GM21825 (cell line): ENCODE measurements around the gene CTU1.
"Not testable (repeated sequence)": the region's sequence is repeated elsewhere in the genome, so short reads cannot be mapped to it uniquely, and the experiment has no call there.

Experiments
- ATAC-seq: cut with Tn5 transposase; IDR thresholded peaks from one replicate; pipeline ENCODE4 v1.9.1; 2021; ENCODE audit warnings: mild to moderate bottlenecking, moderate library complexity; ENCODE audit not compliant: unreplicated experiment

The CTU1 gene

DNA sequence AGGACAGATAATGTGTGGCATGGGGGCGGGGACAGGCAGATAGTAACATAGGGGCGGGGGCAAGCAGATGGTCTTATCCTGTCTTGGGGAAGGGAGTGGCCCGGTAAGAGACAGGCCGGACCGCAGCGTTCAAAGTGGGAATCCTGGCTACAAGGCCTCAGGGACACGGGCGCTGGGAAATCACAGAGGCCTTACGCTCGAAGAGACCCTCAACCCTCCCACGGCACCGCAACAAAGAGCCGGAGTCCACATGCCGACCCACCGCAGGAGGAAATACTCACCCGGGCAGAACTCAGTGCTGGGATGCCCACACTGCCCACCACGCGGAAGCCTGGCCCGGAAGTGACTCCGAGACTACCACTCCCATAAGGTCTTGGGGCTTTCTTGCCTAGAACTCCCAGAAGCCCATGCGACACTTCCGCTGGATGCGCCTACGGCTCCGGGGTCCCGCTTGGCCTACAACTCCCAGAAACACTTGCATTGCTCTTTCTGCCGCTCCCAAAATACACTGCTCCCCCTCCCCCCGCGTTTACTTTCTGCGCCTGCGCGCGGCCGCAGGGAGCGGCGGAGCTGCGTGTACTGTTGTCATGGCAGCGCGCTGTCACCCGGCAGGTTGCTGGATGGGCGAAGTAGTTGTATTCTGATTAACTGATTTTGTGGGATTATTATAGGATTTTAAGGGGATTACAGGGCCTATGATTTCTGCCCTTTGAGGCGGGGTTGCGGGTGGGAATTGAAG, at the start of gene CTU1:
Gene CTU1, minus strand, starts transcription at position 344 of the 739 bp plus-strand sequence. CDS start 3,840 bp downstream, outside the sequence.
- peak; percentile 92 for ATAC-seq

GRCh38 chr19:51157265-51157664, 49.1 kb upstream of the CTU1 start:
- ATAC-seq: no peak

GRCh38 chr19:51156710-51157109, 48.5 kb upstream of the CTU1 start:
- ATAC-seq: no peak

GRCh38 chr19:51150627-51151026, 42.4 kb upstream of the CTU1 start:
- ATAC-seq: no peak

GRCh38 chr19:51148580-51148979, 40.4 kb upstream of the CTU1 start:
- no peak for ATAC-seq

- ATAC-seq: no peak
These were observed 39.5 kb upstream of the CTU1 start for GRCh38 chr19:51147663-51148062.

GRCh38 chr19:51146751-51147150, 38.5 kb upstream of the CTU1 start:
- ATAC-seq: no peak

DNA sequence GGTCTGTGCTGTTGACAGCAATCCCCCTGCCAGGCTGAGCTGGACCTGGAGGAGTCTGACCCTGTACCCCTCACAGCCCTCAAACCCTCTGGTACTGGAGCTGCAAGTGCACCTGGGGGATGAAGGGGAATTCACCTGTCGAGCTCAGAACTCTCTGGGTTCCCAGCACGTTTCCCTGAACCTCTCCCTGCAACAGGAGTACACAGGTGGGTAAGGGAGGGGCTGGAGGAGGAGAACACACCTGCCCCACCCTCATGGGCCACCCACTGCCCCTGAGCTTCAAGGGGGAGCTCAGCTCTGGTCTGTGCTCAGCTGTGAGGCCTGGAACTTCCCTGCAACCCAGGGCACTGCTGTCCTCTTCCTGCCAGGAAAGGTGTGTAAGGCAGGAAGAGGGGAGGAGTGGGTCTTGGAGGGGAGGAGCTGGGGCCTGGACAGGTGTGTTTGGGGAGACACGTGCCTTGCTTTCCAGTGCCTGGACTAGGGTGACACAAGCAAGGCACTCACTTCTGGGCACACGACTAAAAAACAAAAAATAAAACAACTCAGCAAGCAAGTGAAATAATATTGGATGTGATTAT, 37.8 kb upstream of the CTU1 start:
- ATAC-seq: no peak

DNA sequence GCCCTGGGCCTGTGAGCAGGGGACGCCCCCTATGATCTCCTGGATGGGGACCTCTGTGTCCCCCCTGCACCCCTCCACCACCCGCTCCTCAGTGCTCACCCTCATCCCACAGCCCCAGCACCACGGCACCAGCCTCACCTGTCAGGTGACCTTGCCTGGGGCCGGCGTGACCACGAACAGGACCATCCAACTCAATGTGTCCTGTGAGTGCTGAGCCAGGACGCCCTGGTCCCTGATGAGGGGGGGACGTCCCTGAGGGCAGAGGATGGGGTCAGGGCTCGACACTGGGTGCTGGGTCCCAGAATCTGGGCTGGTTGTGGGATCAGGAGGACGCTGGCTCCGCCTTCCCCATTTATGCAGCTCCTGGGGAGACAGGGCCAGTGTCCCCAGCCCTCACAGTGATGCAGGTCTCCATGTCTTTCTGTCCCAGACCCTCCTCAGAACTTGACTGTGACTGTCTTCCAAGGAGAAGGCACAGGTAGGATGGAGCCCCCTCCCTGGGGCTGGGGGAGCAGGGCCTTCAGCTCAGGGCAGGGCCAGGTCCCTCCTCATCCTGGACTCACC, 36.4 kb upstream of the CTU1 start:
- ATAC-seq: no peak

DNA sequence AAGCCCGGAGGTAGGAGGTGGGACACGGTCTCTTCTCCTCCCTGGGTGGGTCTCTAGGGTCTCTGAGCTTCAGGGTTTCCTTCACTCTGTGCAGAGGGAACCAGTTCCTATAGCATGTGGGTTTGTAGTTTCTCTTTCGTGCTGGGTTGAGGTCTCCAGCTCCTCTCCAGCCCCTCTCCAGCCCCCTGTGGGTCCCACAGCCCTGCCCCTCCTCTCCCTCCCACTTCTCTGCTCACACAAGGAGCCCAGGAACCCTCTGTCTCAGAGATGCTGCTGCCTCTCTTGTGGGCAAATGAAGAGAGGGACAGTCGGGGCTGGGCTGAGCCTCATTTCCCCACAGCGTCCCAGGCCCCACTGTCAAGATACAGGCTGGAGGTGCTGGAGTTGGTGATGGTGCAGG, 35.3 kb upstream of the CTU1 start:
- no peak for ATAC-seq

DNA sequence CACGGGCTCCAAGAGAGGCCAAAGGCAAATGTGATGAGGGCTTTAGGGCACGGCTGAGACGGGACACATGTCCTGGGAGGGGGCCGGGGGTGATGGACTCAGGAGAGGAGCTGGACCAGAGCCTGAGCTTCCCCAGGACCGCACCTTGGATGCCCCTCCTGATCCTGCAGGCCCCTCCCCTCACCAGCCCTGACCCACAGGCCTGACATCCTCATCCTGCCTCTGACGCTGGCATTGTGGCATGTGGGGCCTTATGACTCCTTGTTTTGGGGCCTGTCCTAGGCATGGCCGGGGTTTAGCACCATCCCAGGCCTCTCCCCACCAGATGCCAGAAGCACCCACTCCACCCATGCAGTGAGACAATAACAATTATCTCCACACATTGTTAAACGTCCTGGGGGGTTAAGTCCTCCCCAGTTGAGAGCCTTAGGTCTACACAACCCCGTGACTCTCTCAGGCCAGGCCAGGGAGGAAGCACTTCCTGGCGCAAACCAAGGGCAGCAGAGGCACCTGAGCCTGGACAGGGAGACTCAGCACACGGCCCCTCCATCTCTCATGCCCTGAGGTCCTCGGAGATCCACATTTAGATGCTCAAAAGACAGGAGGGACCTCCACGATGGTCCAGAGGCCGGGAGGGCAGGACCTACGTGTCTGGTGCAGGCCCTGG, 34.7 kb upstream of the CTU1 start:
- ATAC-seq: not testable (repeated sequence)

DNA sequence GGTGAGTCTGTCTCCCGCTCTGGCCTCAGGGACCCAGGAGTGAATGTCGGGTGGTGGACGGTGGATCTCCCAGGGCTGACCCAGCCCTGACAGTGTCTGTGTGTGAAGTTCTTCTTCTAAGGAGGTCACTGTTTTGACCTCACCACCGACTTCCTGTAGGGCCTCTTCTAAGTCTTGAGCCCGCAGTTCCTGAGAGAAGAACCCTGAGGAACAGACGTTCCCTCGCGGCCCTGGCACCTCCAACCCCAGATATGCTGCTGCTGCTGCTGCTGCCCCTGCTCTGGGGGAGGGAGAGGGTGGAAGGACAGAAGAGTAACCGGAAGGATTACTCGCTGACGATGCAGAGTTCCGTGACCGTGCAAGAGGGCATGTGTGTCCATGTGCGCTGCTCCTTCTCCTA, 33.9 kb upstream of the CTU1 start, which contains the start of gene SIGLEC7:
Gene SIGLEC7, plus strand, starts transcription at position 183 of the 400 bp plus-strand sequence. Its CDS starts 69 bp downstream, at position 252.
- ATAC-seq: no peak

- ATAC-seq: no peak
These were observed 33.0 kb upstream of the CTU1 start for GRCh38 chr19:51141181-51141580.

DNA sequence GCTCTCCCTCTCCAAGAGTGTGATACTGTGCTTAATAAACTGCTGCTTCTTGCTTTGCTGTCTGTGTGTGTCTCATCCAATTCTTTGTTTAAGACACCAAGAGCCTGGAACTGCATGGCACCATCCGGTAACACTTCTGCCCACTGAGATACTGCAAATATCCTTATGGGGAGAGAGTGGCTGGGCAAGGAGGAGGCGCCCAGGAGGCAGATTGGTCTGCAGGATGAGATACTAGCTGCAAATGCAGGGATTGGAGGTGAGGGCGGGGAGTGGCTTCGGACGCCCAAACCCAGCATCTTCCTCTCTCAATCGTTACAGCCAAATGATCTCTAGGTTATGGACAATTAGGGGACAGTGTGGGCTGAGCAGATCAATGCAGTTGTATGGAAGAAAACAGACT, 32.2 kb upstream of the CTU1 start:
- ATAC-seq: no peak

DNA sequence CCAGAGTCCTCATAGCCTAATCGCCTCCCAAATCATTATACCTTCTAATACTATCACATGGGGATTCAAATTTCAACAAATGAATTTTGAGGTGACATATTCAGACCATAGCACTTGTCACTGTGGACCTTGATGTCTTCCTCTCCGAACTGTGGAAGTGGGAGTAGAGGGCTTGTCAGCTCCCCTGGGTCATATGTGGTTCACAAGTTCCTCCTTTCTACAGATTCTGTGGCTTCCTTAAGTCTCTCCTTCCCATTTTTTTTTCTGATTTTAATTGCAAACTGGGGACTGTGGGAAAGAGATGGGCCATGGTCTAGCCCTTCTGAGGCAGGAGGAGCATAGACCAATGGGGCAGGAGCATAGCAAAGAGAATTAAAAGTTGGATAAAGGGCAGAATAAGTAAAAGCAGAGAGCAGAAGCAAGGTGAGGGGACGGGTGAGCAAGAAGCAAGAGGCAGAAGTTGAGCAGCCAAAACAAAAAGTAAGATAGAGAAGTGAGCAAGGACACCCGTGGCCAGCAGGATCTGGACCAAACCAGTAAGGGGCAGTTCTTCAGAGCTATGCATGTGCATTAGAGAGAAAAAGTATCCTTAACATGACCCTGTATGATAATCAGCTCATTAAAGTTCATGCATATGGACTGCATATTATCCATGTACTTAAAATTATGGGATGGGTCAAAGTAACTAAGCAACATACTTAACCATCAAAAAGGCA, 31.2 kb upstream of the CTU1 start:
- no peak for ATAC-seq

- ATAC-seq: no peak
These were observed 30.4 kb upstream of the CTU1 start for GRCh38 chr19:51138549-51138979.

DNA sequence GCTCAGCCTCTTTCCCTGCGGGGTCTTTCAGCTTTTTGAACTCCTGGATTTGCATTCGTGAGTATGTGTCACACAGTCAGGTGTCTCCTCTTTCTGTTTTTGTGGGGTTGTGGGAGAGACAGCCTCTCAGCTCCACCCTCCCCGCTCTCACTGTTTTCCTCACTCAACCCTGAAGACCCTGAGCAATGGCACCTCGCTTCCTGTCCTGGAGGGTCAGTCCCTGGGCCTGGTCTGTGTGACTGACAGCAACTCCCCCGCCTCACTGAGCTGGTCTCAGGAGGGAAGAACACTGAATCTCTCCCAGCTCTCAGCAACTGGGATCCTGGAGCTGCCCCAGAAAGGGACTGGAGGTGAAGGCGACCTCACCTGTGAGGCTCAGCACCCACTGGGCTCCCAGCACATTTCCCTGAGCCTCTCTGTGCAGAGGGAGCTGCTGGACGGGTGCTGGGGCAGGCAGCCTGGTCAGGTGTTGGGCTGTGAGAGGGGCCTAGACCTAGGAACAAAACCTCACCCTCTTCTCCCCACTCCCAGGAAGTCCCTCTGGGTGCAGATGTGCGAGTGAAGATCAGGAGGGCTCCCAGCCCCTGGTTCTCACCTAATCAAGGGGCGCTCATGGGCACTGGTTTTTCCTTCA, 29.7 kb upstream of the CTU1 start:
- ATAC-seq: no peak

- no peak for ATAC-seq
These were observed 28.8 kb upstream of the CTU1 start for GRCh38 chr19:51136851-51137551.

- no peak for ATAC-seq
These were observed 28.0 kb upstream of the CTU1 start for GRCh38 chr19:51135986-51136762.
